ENCODE data around the gene MAG.

The MAG gene

DNA sequence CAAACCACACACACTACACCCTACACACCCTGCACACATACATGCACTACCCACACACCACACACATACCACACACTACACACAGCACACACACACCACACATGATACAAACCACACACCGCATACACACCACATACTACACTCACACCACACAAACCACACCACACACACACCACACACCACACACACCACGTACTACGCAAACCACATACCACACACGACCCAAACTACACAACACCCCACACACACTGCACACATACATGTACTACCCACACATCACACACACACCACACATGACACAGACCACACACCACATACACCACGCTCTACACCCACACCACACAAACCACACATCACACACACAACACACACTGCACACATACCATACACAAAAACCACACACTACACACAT is 6.6 kb downstream of the MAG start:
- no peak for DNase-seq (ENCODE audit: low read depth in 2 of 2)

DNA sequence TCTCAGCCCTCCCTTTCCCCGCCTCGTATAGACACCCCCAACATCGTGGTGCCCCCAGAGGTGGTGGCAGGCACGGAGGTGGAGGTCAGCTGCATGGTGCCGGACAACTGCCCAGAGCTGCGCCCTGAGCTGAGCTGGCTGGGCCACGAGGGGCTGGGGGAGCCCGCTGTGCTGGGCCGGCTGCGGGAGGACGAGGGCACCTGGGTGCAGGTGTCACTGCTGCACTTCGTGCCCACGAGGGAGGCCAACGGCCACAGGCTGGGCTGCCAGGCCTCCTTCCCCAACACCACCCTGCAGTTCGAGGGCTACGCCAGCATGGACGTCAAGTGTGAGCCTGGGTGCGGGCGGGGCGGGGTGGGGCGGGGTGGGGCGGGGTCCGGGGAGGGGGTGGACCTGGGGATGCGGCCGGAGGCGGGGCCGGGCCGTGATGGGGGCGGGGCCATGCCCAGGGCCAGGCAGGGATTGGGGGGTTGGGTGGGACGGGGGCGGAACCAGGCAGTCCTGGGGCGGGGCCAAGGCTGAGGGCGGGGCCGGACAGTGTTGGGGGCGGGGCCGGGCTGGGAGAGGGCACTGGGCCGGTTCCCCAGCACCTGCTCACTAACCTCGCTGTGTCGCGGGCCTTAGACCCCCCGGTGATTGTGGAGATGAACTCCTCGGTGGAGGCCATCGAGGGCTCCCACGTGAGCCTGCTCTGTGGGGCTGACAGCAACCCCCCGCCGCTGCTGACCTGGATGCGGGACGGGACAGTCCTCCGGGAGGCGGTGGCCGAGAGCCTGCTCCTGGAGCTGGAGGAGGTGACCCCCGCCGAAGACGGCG is 7.8 kb downstream of the MAG start:
- DNase-seq (ENCODE audit: low read depth in 2 of 2), result no peak

DNA sequence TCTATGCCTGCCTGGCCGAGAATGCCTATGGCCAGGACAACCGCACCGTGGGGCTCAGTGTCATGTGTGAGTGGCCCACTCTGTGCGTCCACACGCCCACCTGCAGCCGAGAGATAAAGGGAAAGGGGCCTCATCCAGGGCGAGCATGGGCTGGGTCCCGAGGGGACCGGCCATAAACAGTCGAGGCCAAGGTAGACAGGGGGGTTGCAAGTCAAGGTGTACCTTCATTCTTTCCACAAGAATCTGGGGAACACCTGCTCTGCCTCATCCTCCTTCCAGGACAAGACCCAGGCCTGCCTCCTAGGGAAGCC is 8.3 kb downstream of the MAG start:
- no peak for DNase-seq (ENCODE audit: low read depth in 2 of 2)

DNA sequence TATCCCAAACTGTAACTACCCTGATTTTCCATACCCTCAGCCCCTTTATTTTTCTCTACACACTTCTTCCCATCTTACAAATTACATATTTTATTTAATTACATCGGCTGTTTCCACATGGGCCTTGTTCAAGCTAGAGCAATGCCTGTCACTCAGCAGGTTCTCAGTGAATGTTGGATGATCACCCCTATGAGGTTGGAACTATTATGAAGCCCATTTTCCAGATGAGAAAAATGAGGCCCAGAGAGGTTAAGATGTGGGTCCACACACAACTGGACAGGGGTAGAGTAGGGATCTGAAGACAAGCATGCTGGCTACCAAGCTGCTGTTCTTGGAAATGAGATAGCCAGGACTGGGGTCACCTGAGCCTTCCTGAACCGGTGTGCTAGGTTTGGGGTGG is 10.0 kb downstream of the MAG start:
- no peak for DNase-seq (ENCODE audit: low read depth in 2 of 2)

DNA sequence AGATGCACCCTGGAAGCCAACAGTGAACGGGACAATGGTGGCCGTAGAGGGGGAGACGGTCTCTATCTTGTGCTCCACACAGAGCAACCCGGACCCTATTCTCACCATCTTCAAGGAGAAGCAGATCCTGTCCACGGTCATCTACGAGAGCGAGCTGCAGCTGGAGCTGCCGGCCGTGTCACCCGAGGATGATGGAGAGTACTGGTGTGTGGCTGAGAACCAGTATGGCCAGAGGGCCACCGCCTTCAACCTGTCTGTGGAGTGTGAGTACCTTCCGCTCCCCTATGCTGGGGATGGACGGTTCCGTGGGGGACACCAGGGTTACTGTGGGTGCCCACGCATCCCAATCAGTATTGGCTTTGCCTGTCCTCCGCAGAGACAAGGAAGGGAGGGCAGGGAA is 10.5 kb downstream of the MAG start:
- no peak for DNase-seq (ENCODE audit: low read depth in 2 of 2)

DNA sequence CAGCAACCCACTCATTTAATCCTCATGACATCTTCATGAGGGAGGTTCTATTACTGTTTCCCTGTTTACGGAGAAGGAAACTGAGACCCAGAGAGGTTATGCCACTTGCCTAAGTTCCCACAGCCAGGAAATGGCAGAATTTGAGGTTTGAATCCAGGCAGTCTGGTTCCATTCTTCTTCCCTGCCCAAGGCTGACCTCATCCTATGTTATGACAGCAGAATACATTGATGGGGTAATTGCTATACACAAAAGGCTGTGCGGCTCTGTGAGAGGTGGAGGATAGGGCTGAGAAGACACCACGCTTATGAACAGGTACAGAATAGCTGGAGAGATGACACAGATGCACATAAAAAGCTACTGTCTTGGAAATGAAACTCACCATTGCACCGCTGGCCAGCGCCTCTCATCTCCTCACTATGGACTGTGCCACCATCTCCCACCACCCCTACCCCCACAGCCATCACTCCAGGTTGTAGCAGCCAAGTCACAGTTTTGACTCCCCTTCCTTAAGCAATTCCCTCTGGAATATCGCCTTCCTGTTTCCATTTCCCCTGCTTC is 11.5 kb downstream of the MAG start:
- no peak for DNase-seq (ENCODE audit: low read depth in 2 of 2)

DNA sequence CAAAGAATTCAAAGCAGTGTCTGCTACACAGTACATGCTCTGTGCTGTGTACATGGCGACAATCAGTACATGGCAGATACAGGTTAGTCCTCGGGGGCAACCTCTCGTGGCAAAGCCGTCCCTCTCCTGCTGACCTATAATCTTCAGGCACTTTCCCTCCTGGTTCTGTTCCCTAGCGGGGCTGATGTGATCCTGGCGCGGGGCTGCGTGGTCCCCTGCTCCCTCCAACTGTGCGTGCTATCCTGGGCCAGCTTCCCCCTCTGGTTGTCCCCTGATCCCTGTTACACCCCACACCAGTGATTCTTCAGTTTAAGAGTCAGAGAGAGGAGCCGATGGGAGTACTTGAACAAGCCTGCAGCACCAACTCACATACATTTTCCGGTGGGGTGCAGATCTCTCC is 12.1 kb downstream of the MAG start:
- no peak for DNase-seq (ENCODE audit: low read depth in 2 of 2)

DNA sequence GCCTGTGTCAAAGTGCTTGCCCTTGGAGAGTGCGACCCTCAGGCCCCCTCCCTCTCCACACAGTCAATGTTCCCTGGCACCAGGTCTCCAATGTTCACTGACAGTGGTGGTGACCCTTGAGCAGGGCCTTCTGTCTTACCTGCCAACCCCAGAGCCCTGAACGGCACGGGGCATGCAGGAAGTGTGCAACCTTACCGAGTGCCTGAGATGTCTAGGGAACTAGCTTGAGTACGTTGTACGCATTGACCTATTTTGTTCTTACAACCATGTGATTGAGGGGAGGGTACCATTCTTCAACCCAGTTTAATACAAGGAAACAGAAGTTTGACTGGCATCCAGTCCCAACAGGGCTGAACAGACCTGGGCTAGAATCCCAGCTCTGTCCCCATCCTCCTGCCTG is 13.2 kb downstream of the MAG start:
- no peak for DNase-seq (ENCODE audit: low read depth in 2 of 2)

DNA sequence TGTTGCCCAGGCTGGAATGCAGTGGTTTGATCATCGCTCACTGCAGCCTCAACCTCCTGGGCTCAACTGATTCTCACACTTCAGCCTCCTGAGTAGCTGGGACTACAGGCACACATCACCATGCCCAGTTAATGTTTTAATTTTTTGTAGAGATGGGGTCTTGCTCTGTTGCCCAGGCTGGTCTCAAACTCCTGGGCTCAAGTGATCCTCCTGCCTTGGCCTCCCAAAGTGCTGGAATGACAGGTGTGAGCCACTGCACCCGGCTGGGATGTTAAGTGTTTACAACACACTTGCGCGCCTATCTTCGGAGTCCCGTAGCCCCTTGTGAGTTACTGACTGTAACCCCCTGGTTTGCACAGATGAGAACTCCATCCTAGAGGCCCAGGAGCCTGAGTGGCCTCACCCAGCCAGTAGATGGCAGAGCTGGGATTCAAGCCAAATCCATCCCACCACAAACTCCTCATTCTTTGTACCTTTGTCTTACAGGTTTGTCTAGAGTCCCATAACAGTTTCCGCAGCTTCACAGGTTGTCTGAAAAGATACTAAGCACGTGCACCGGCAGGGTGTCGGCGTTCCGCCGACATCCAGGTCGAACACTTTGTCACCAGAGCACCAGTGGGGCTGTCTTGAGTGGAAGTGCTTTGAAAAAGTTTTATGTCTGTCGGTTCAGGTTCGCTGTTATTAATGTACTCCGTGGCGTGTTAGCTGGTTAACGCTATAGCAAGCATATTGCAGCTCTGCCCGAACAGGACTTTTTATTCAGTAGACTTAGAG is 14.7 kb downstream of the MAG start:
- no peak for DNase-seq (ENCODE audit: low read depth in 2 of 2)

DNA sequence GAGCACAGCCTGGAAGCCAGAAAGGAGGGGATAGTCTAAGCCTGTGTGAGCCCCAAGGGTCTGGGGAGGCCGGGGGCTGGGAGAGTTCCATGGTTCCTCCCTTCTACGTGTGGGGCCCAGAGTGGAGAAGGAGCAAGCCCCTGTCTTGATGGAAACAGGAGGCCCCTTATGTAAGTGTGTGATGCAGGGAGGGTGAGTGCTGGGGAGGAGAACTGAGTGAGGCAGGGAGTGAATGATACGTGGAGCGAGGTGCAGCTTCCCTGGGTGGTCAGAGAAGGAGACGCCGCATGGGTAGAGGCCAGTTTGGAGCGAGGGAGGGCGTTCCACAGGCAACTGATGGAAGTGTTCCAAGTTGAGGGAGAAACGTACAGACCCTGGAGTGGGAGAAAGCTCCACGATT is 16.0 kb downstream of the MAG start:
- no peak for DNase-seq (ENCODE audit: low read depth in 2 of 2)

DNA sequence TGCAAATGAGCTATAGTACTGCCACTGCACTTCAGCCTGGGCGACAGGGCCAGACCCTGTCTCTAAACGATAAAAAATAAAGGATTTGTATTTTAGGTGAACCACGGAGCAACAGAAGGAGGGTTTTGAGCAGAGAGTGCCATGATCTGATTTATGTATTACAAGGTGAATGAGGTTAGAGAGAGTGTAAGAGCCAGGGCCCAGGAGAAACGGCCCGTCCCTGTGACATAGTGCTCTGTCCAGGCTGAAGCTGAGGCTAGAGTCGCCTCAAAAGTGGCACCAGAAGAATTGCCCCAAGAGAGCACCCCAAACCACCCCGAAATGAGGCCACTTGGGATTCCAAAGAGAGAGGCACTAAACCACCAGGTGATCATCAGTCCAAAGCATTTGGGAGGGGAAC is 16.9 kb downstream of the MAG start:
- no peak for DNase-seq (ENCODE audit: low read depth in 2 of 2)

DNA sequence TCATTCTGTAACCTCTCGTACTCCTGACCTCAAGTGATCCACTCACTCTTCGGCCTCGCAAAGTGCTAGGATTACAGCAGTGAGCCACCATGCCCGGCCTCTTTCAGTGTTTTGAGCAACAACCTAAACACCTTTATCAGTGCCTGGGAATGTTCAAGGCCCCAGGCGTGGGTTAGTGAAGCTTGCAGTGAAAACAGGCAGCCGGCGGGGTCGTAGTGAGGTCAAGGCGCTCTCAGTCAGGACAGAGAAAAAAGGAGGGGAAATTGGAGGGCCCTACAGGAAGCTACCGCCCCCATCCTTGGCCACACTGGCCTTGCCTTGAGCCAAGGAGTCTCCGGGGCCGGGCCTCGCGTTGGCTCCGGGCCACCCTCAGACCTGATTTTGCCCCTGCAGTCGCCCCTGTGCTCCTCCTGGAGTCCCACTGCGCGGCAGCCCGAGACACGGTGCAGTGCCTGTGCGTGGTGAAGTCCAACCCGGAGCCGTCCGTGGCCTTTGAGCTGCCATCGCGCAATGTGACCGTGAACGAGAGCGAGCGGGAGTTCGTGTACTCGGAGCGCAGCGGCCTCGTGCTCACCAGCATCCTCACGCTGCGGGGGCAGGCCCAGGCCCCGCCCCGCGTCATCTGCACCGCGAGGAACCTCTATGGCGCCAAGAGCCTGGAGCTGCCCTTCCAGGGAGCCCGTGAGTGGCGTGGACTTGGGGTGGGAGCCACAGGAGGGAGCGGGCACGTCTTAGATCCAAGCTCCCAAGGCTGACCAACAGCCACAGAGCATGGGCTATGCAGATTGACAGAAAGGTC is 17.7 kb downstream of the MAG start:
- no peak for DNase-seq (ENCODE audit: low read depth in 2 of 2)

DNA sequence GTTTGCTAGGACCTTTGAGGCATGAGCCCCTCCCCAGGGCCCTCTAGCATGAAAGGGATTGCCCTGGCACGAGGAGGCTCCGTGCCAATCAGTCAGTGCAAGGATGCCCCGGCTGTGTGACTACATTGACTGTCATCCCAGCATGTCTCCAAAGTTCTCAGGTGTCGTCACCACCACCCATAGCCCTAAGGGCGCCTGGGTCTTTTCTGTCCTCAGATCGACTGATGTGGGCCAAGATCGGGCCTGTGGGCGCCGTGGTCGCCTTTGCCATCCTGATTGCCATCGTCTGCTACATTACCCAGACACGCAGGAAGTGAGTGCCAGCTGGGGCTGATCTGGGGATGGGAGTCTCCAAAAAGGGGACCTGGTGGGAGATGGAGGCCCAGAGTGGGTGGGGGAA is 18.4 kb downstream of the MAG start:
- DNase-seq (ENCODE audit: low read depth in 2 of 2), result no peak

DNA sequence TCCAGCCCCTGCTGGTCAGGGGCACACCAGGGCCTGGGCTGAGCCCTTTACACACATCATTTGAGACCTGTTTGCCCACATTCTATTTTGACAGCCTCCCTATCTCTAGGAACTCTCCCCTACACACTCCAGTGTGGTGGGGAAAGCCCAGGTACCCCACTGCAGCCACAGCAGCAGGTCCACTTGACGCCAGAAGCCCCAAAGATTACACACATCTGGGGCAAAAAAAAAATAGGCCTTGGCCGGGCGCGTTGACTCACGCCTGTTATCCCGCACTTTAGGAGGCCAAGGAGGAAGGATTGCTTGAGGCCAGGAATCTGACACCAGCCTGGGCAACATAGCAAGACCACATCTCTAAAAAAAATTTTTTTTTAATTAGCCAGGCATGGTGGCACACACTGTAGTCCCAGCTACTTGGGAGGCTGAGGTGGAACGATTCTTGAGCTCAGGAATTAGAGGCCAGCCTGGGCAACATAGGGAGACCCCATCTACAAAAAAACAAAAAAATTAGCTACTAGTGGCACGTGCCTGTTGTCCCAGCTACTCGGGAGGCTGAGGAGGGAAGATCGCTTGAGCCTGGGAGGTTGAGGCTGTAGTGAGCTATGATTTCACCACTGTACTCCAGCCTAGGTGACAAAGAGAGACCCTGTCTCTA is 19.0 kb downstream of the MAG start:
- DNase-seq (ENCODE audit: low read depth in 2 of 2), result no peak

DNA sequence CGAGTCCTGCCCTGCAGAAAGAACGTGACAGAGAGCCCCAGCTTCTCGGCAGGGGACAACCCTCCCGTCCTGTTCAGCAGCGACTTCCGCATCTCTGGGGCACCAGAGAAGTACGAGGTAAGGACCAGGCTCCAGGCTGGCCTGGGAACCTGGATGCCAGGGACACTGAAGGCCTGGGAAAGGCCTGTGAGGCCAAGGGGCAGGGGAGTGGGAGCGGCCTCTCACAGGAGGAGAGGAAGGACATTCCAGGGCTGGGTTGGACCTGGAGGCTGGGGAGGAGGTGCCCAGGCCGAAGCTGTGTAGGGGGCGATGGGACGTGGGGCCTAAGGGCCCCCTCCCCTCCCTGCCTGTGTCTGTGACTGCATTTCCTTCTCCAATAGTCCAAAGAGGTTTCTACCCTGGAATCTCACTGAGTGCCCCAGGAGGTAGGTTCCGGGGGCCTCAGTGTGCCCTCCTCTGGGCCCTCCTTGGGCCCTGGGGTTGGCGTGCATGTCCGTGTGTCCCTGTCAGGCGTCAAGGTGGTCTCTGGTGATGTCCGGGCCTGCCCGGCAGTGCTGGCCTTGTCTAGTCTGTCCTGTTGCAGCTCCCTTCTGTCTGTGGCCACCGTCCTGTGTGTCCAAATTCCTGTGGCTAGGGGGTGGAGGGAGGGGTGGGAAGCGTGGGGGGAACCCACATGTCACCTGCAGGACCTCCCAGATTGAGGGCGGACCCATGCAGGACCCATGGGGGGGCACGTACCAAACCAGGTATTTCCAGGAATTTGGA is 20.1 kb downstream of the MAG start:
- no peak for DNase-seq (ENCODE audit: low read depth in 2 of 2)

DNA sequence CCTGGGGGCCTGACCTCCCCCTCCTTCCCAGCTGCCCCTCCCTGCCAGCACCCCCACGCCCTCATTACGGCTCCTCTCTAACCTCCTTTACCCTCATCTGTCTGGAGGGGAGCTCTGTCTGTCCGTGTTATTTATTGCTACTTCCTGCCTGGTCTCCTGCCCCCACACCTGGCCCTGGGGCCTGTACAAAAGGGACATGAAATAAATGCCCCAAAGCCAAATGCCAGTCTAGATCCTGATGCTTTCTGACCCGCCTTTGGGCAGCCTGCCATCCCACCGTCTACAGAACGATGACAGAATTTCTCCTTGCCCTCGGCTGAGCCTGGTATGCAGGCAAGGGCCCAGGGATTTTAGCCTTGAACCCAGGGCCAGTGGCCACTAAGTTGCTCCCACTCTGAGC is 21.6 kb downstream of the MAG start:
- no peak for DNase-seq (ENCODE audit: low read depth in 2 of 2)

DNA sequence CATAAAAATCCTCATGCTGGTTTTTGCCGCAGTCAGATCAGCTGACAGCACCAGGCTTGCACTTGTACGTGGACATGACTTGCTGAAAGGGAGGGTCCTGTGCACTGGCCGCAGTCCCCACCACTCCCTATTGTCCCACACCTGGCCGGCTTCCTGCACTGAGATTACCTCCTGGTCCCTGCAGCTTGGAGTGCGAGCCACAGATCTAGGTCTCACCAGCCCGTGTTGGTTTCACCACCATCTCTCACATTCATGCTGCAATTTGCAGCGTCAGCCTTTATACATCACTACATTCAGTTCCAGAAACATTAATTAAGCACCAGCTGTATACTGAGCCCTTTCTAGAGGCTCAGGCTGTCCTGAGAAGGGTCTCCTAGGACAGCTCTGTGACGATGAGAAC is 22.1 kb downstream of the MAG start:
- no peak for DNase-seq (ENCODE audit: low read depth in 2 of 2)

DNA sequence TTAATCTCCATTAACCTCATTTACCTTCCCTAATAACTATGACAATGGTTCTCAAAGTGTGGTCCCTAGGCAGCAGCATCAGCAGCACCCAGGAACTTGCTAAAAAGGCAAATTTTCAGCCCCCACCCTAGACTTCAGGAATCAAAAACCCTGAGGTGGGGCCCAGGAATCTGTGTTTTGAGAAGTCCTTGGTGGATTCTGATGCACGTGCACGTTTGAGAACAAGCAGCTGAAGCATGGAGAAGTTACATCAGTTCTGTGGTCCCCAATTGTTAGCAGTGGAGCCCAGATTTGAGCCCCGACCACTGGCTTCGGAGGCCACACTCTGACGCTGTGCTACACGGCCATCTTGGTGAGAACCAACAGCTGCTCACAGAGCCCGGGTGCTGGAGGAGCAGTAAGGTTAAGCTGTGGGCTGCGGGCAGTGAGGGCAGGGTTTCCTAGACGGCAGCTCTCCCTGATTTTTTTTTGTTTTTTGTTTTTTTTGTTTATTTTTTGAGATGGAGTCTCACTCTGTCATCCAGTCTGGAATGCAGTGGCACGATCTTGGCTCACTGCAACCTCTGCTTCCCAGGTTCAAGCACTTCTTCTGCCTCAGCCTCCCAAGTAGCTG is 23.0 kb downstream of the MAG start:
- DNase-seq (ENCODE audit: low read depth in 2 of 2), result no peak

DNA sequence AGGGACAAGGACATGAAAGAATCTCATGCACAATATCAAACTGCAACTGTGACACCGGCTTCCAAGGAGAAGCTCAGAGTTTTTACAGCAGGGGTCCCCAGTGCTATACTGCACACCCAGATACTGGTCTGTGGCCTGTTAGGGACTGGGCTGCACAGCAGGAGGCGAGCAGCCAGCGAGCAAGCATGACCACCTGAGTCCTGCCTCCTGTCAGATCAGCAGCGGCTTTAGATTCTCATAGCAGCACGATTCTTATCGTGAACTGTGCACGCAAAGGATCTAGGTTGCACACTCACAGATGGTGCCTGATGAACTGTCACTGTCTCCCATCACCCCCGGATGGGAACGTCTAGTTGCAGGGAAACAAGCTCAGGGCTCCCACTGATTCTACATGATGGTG is 23.9 kb downstream of the MAG start:
- no peak for DNase-seq (ENCODE audit: low read depth in 2 of 2)

DNA sequence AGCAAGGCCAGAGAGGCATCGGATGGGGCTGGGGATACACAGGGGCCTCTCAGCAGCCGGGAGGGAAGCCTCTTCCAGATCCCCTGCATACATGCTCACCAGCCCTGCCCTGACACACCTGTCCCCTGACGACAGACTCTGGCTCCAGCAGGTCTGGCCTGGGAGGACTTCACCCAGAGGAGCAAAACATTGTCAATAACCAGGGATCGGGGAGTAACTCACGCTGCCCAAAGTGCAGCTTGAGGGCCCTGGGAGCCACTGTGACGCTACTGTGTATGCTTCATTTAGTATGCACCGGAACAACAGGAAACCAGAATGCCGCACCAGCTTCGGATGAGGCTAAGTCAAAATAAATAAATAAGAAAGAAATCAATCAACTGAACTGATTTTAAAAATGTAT is 24.6 kb downstream of the MAG start:
- no peak for DNase-seq (ENCODE audit: low read depth in 2 of 2)
